HepG2 (cell line): ENCODE results near the gene HELZ2. TPM values are rescaled to one million over a fixed set of nuclear protein-coding genes. Genes with fewer than 3 reads are reported as not detected.
A peak's percentile ranks its signal among the peaks of the same experiment; 100 is the strongest.

ENCODE experiments used
- BCLAF1 ChIP-seq: fragments of 450-650 bp; IDR thresholded peaks from 2 replicates; pipeline ENCODE4 v1.6.1; 2017; ENCODE audit warnings: mild to moderate bottlenecking
- ELF3 ChIP-seq: IDR thresholded peaks from 2 replicates; pipeline ENCODE4 v1.6.1; 2016; ENCODE audit warnings: missing genetic modification reagents, missing compliant biosample characterization
- GABPB1 ChIP-seq: IDR thresholded peaks from 2 replicates; pipeline ENCODE4 v1.6.1; 2016; ENCODE audit warnings: mild to moderate bottlenecking, missing genetic modification reagents, moderate library complexity, missing compliant biosample characterization
- GRHL1 ChIP-seq: sonication (generic); formaldehyde crosslinking; conservative IDR thresholded peaks from 2 replicates; pipeline ENCODE4 v1.8.0; 2022; ENCODE audit warnings: missing genetic modification reagents
- HOXA9 ChIP-seq: sonication (generic); formaldehyde crosslinking; IDR thresholded peaks from 2 replicates; pipeline ENCODE4 v1.8.1; 2022; ENCODE audit warnings: missing genetic modification reagents, mild to moderate bottlenecking, moderate library complexity, borderline replicate concordance
- MAF1 ChIP-seq: sonication (generic); formaldehyde crosslinking; IDR thresholded peaks from 2 replicates; pipeline ENCODE4 v1.5.0; 2020; ENCODE audit warnings: missing genetic modification reagents, borderline replicate concordance
- MAZ ChIP-seq, 2 experiments: sonication (generic) in 1 of 2; formaldehyde crosslinking in 1 of 2; IDR thresholded peaks; 2 replicates each; pipeline versions ENCODE4 v1.5.0 to v1.6.1; 2012 to 2020; ENCODE audit warnings: low read depth in 2 of 2, mild to moderate bottlenecking in 2 of 2, borderline replicate concordance in 1 of 2, improper control_type of control experiment in 1 of 2, low read length in 1 of 2, missing genetic modification reagents in 1 of 2, moderate library complexity in 1 of 2
- RXRA ChIP-seq: sonication (generic); formaldehyde crosslinking; IDR thresholded peaks from 2 replicates; pipeline ENCODE4 v1.5.1; 2020; ENCODE audit warnings: missing genetic modification reagents
- SAFB2 ChIP-seq: sonication (generic); formaldehyde crosslinking; IDR thresholded peaks from 2 replicates; pipeline ENCODE4 v1.5.1; 2020; ENCODE audit warnings: missing genetic modification reagents, low read depth, mild to moderate bottlenecking, borderline replicate concordance
- XRCC5 ChIP-seq: fragments of 200-400 bp; formaldehyde crosslinking; optimal IDR thresholded peaks from 2 replicates; pipeline ENCODE3; 2017; ENCODE audit warnings: mild to moderate bottlenecking, low read length
- ZFYVE20 ChIP-seq: sonication (generic); formaldehyde crosslinking; IDR thresholded peaks from 2 replicates; pipeline ENCODE4 v1.8.0; 2023; ENCODE audit warnings: low read depth, mild to moderate bottlenecking, moderate library complexity, missing genetic modification reagents, borderline replicate concordance
- ZNF563 ChIP-seq: sonication (generic); formaldehyde crosslinking; IDR thresholded peaks from 2 replicates; pipeline ENCODE4 v1.8.0; 2022; ENCODE audit warnings: mild to moderate bottlenecking, moderate library complexity, missing genetic modification reagents
- ZNF564 ChIP-seq: sonication (generic); formaldehyde crosslinking; IDR thresholded peaks from 2 replicates; pipeline ENCODE4 v1.8.1; 2023; ENCODE audit warnings: mild to moderate bottlenecking, missing genetic modification reagents
- ZNF569 ChIP-seq: sonication (generic); formaldehyde crosslinking; IDR thresholded peaks from 2 replicates; pipeline ENCODE4 v1.5.0; 2020; ENCODE audit warnings: mild to moderate bottlenecking, missing genetic modification reagents, moderate library complexity, borderline replicate concordance
- ZSCAN5A ChIP-seq: sonication (generic); formaldehyde crosslinking; IDR thresholded peaks from 2 replicates; pipeline ENCODE4 v1.8.0; 2022; ENCODE audit warnings: mild to moderate bottlenecking, missing genetic modification reagents, borderline replicate concordance
- polyA plus RNA-seq, 8 experiments: library from polyadenylated mRNA; depleted of rRNA in 3 of 8; stranded (reverse) in 7 of 8; unstranded in 1 of 8; fragments of >200 nt; fragmentation: Illumina TruSeq in 4 of 8; extraction: Trizol in 4 of 8; gene quantifications; 2 replicates each; pipeline versions ENCODE4 v1.2.1 to v1.2.3, GENCODE V29; 2011 to 2016; ENCODE audit warnings: low read depth in 4 of 8, missing spikeins in 1 of 8, mixed read lengths in 1 of 8; ENCODE audit not compliant: insufficient read depth in 1 of 8
- total RNA-seq, 5 experiments: library from RNA; depleted of rRNA; stranded (reverse); fragments of >200 nt; fragmentation: Illumina TruSeq; extraction: Trizol; gene quantifications; 2 replicates each; pipeline ENCODE4 v1.2.3, GENCODE V29; 2016; ENCODE audit warnings: low read depth in 1 of 5
- TF ChIP-seq, protein P1 (sequence below): sonication (generic); formaldehyde crosslinking; IDR thresholded peaks from 2 replicates; pipeline ENCODE4 v1.5.1; 2020; ENCODE audit warnings: mild to moderate bottlenecking, missing genetic modification reagents, borderline replicate concordance

Gene HELZ2
- total and polyA plus RNA-seq, 2 of the 13 experiments (the other 11 are each of a cell fraction or from before 2014, with no cell fraction given) = 9.6 to 10.1 TPM

DNA sequence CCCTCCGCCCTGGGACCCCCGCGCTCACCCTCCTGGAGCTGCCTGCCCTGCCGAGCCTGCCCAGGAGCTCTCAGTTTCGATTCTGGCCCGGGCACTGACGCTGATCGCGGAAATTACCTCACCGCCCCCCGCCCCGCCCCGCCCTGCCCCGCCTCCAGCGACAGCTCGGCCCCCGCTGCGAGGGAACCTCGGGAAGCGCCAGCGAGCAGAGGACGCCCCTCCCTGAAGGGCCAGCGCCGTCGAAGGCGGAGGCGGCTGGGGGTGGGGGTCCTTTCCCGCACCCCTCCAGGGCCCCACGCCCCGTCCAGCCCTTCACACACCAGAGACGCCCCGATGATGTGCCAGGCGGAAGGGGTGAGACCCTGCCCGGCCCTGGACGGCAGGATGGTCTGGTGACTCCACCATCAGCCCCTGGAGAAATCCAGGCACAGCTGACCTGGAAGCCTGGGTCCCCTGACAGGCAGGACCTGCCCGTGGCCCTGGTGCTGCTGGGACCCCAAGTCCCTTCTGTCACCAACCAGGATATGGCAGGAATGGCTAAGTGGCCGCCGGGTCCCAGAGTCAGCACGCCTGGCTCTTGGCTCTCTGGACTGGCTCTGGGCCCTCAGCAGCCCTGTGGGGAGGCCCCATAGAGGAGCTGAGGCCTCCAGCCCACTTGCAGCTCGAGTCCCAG, at the start of gene HELZ2 (continued):
- peak; percentile 67; the same call in 1 of the 2 replicates for TF ChIP-seq RXRA
- no peak; the same call in 1 of the 2 replicates for TF ChIP-seq HOXA9 (CRISPR knock-in tag)
- TF ChIP-seq, protein P1, sequence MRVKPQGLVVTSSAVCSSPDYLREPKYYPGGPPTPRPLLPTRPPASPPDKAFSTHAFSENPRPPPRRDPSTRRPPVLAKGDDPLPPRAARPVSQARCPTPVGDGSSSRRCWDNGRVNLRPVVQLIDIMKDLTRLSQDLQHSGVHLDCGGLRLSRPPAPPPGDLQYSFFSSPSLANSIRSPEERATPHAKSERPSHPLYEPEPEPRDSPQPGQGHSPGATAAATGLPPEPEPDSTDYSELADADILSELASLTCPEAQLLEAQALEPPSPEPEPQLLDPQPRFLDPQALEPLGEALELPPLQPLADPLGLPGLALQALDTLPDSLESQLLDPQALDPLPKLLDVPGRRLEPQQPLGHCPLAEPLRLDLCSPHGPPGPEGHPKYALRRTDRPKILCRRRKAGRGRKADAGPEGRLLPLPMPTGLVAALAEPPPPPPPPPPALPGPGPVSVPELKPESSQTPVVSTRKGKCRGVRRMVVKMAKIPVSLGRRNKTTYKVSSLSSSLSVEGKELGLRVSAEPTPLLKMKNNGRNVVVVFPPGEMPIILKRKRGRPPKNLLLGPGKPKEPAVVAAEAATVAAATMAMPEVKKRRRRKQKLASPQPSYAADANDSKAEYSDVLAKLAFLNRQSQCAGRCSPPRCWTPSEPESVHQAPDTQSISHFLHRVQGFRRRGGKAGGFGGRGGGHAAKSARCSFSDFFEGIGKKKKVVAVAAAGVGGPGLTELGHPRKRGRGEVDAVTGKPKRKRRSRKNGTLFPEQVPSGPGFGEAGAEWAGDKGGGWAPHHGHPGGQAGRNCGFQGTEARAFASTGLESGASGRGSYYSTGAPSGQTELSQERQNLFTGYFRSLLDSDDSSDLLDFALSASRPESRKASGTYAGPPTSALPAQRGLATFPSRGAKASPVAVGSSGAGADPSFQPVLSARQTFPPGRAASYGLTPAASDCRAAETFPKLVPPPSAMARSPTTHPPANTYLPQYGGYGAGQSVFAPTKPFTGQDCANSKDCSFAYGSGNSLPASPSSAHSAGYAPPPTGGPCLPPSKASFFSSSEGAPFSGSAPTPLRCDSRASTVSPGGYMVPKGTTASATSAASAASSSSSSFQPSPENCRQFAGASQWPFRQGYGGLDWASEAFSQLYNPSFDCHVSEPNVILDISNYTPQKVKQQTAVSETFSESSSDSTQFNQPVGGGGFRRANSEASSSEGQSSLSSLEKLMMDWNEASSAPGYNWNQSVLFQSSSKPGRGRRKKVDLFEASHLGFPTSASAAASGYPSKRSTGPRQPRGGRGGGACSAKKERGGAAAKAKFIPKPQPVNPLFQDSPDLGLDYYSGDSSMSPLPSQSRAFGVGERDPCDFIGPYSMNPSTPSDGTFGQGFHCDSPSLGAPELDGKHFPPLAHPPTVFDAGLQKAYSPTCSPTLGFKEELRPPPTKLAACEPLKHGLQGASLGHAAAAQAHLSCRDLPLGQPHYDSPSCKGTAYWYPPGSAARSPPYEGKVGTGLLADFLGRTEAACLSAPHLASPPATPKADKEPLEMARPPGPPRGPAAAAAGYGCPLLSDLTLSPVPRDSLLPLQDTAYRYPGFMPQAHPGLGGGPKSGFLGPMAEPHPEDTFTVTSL (CRISPR knock-in tag) = no peak
- TF ChIP-seq GRHL1 (CRISPR knock-in tag) = no peak
- TF ChIP-seq ZNF564 (CRISPR knock-in tag) = no peak
- no peak for TF ChIP-seq SAFB2 (CRISPR knock-in tag)
- no peak for TF ChIP-seq ZSCAN5A
- 0 out of 2 replicates have a peak, but pooled peaks have one; percentile 46 for TF ChIP-seq ELF3 (CRISPR knock-in tag)
- TF ChIP-seq MAF1 (CRISPR knock-in tag) = peak; percentile 77; the same call in 1 of the 2 replicates
- 0 out of 2 replicates have a peak, but pooled peaks have one; percentile 23 for TF ChIP-seq ZNF569 (CRISPR knock-in tag)
- no peak for TF ChIP-seq BCLAF1
- peak; percentile 80; the same call in 1 of the 2 replicates for TF ChIP-seq GABPB1
- no peak for TF ChIP-seq ZFYVE20 (CRISPR knock-in tag)
- no peak for TF ChIP-seq ZNF563 (CRISPR knock-in tag)
- peak; percentile 40; the same call in 1 of the 2 replicates for TF ChIP-seq MAZ (IDR thresholded peaks at IDR 0.05; ENCODE audit: borderline replicate concordance, low read depth, low read length)
- TF ChIP-seq MAZ (CRISPR knock-in tag; IDR thresholded peaks at IDR 0.05; ENCODE audit: low read depth) = peak; percentile 74
- TF ChIP-seq XRCC5 = peak; percentile 55
